ENCODE data around the gene FYB2.

FYB2 gene

GRCh38 chr1:56683569-56683968, 135.6 kb downstream of the FYB2 start:
- Histone ChIP-seq H3K4me1 (ENCODE audit: low read depth, poor library complexity, severe bottlenecking) (peaks cover 7% of the 10 kb centered on the region), H3K27ac (no peak overlapping the region), H2AFZ (ENCODE audit: low read depth) (no peak overlapping the region), H3K79me2 (ENCODE audit: insufficient read depth, low read depth) (no peaks in the 10 kb centered on the region), H3K9ac (no peak overlapping the region), H3K36me3 (ENCODE audit: insufficient read depth) (no peaks in the 10 kb centered on the region), H3K4me2 (no peak overlapping the region), H3K4me3 (IDR thresholded peaks at IDR 0.05; ENCODE audit: insufficient read depth, low read depth, low read length) (no peak overlapping the region), H4K20me1 (ENCODE audit: insufficient read depth) (no peaks in the 10 kb centered on the region), H3K27me3 (ENCODE audit: insufficient read depth, low read depth) (no peaks in the 10 kb centered on the region)
- no peak for TF ChIP-seq CTCF (conservative IDR thresholded peaks at IDR 0.05; ENCODE audit: low read depth, low read length)

GRCh38 chr1:56676571-56677035, 142.6 kb downstream of the FYB2 start:
- TF ChIP-seq CTCF (conservative IDR thresholded peaks at IDR 0.05; ENCODE audit: low read depth, low read length), result no peak
- no peaks in the 10 kb centered on the region for H3K36me3 ChIP-seq (ENCODE audit: insufficient read depth)
- H3K4me3 ChIP-seq (IDR thresholded peaks at IDR 0.05; ENCODE audit: insufficient read depth, low read depth, low read length), result no peak overlapping the region
- no peak overlapping the region for H3K4me2 ChIP-seq
- no peaks in the 10 kb centered on the region for H3K4me1 ChIP-seq (ENCODE audit: low read depth, poor library complexity, severe bottlenecking)
- no peaks in the 10 kb centered on the region for H3K79me2 ChIP-seq (ENCODE audit: insufficient read depth, low read depth)
- no peak overlapping the region for H3K27ac ChIP-seq
- H2AFZ ChIP-seq (ENCODE audit: low read depth), result no peak overlapping the region
- H3K9ac ChIP-seq, result no peak overlapping the region
- no peaks in the 10 kb centered on the region for H4K20me1 ChIP-seq (ENCODE audit: insufficient read depth)
- H3K27me3 ChIP-seq (ENCODE audit: insufficient read depth, low read depth), result no peaks in the 10 kb centered on the region

- Histone ChIP-seq H3K36me3 (ENCODE audit: insufficient read depth) (no peaks in the 10 kb centered on the region), H3K4me3 (IDR thresholded peaks at IDR 0.05; ENCODE audit: insufficient read depth, low read depth, low read length) (no peak overlapping the region), H4K20me1 (ENCODE audit: insufficient read depth) (no peaks in the 10 kb centered on the region), H3K9ac (no peak overlapping the region), H3K27me3 (ENCODE audit: insufficient read depth, low read depth) (no peaks in the 10 kb centered on the region), H3K4me1 (ENCODE audit: low read depth, poor library complexity, severe bottlenecking) (no peaks in the 10 kb centered on the region), H3K27ac (no peak overlapping the region), H2AFZ (ENCODE audit: low read depth) (no peak overlapping the region), H3K4me2 (no peak overlapping the region), H3K79me2 (ENCODE audit: insufficient read depth, low read depth) (no peaks in the 10 kb centered on the region)
- no peak for TF ChIP-seq CTCF (conservative IDR thresholded peaks at IDR 0.05; ENCODE audit: low read depth, low read length)
Measured at GRCh38 chr1:56675763-56676162, 143.4 kb downstream of the FYB2 start.

GRCh38 chr1:56672579-56672978, 146.6 kb downstream of the FYB2 start:
- no peak for TF ChIP-seq CTCF (conservative IDR thresholded peaks at IDR 0.05; ENCODE audit: low read depth, low read length)
- no peaks in the 10 kb centered on the region for H3K79me2 ChIP-seq (ENCODE audit: insufficient read depth, low read depth)
- H3K4me1 ChIP-seq (ENCODE audit: low read depth, poor library complexity, severe bottlenecking), result no peaks in the 10 kb centered on the region
- H3K9ac ChIP-seq, result no peak overlapping the region
- H3K4me2 ChIP-seq, result no peak overlapping the region
- H3K27me3 ChIP-seq (ENCODE audit: insufficient read depth, low read depth), result no peaks in the 10 kb centered on the region
- no peaks in the 10 kb centered on the region for H4K20me1 ChIP-seq (ENCODE audit: insufficient read depth)
- H3K4me3 ChIP-seq (IDR thresholded peaks at IDR 0.05; ENCODE audit: insufficient read depth, low read depth, low read length), result no peak overlapping the region
- no peak overlapping the region for H3K27ac ChIP-seq
- no peak overlapping the region for H2AFZ ChIP-seq (ENCODE audit: low read depth)
- no peaks in the 10 kb centered on the region for H3K36me3 ChIP-seq (ENCODE audit: insufficient read depth)

Measured in KMS-11 (cell line).